ENCODE data around the gene CYTH1.

Gene CYTH1

GRCh38 chr17:78817123-78817522, 35.0 kb upstream of the CYTH1 start:
- no peak for DNase-seq (ENCODE audit: extremely low read depth, insufficient read length)
- no peaks in the 10 kb centered on the region for H3K27me3 ChIP-seq (replicated peaks; ENCODE audit: control insufficient read depth, insufficient read depth, low read length)
- no peak for TF ChIP-seq CTCF (IDR thresholded peaks at IDR 0.05; ENCODE audit: insufficient read depth, low read length, poor library complexity, severe bottlenecking)
- H3K4me3 ChIP-seq (replicated peaks; ENCODE audit: low read depth, low read length), result no peak overlapping the region
- H3K36me3 ChIP-seq (ENCODE audit: control insufficient read depth, insufficient read depth, low read length), result peaks cover 45% of the 10 kb centered on the region

- Histone ChIP-seq H3K4me3 (replicated peaks; ENCODE audit: low read depth, low read length) (no peak overlapping the region), H3K36me3 (ENCODE audit: control insufficient read depth, insufficient read depth, low read length) (peaks cover 41% of the 10 kb centered on the region), H3K27me3 (replicated peaks; ENCODE audit: control insufficient read depth, insufficient read depth, low read length) (no peaks in the 10 kb centered on the region)
- no peak for TF ChIP-seq CTCF (IDR thresholded peaks at IDR 0.05; ENCODE audit: insufficient read depth, low read length, poor library complexity, severe bottlenecking)
- no peak for DNase-seq (ENCODE audit: extremely low read depth, insufficient read length)
These were observed 33.6 kb upstream of the CYTH1 start for GRCh38 chr17:78815696-78816095.

GRCh38 chr17:78812855-78813254, 30.8 kb upstream of the CYTH1 start:
- no peak for DNase-seq (ENCODE audit: extremely low read depth, insufficient read length)
- no peak overlapping the region for H3K4me3 ChIP-seq (replicated peaks; ENCODE audit: low read depth, low read length)
- no peak for TF ChIP-seq CTCF (IDR thresholded peaks at IDR 0.05; ENCODE audit: insufficient read depth, low read length, poor library complexity, severe bottlenecking)
- H3K27me3 ChIP-seq (replicated peaks; ENCODE audit: control insufficient read depth, insufficient read depth, low read length), result no peaks in the 10 kb centered on the region
- H3K36me3 ChIP-seq (ENCODE audit: control insufficient read depth, insufficient read depth, low read length), result peaks cover 29% of the 10 kb centered on the region

GRCh38 chr17:78808163-78808562, 26.1 kb upstream of the CYTH1 start:
- Histone ChIP-seq H3K36me3 (ENCODE audit: control insufficient read depth, insufficient read depth, low read length) (peaks cover 42% of the 10 kb centered on the region), H3K4me3 (replicated peaks; ENCODE audit: low read depth, low read length) (no peak overlapping the region), H3K27me3 (replicated peaks; ENCODE audit: control insufficient read depth, insufficient read depth, low read length) (no peaks in the 10 kb centered on the region)
- no peak for TF ChIP-seq CTCF (IDR thresholded peaks at IDR 0.05; ENCODE audit: insufficient read depth, low read length, poor library complexity, severe bottlenecking)
- DNase-seq (ENCODE audit: extremely low read depth, insufficient read length), result no peak

- TF ChIP-seq CTCF (IDR thresholded peaks at IDR 0.05; ENCODE audit: insufficient read depth, low read length, poor library complexity, severe bottlenecking), result no peak
- H3K27me3 ChIP-seq (replicated peaks; ENCODE audit: control insufficient read depth, insufficient read depth, low read length), result no peaks in the 10 kb centered on the region
- DNase-seq (ENCODE audit: extremely low read depth, insufficient read length), result no peak
- H3K36me3 ChIP-seq (ENCODE audit: control insufficient read depth, insufficient read depth, low read length), result peaks cover 42% of the 10 kb centered on the region
- no peak overlapping the region for H3K4me3 ChIP-seq (replicated peaks; ENCODE audit: low read depth, low read length)
These were observed 24.4 kb upstream of the CYTH1 start for GRCh38 chr17:78806451-78806850.

GRCh38 chr17:78805301-78805700, 23.2 kb upstream of the CYTH1 start:
- H3K36me3 ChIP-seq (ENCODE audit: control insufficient read depth, insufficient read depth, low read length), result peaks cover 44% of the 10 kb centered on the region
- TF ChIP-seq CTCF (IDR thresholded peaks at IDR 0.05; ENCODE audit: insufficient read depth, low read length, poor library complexity, severe bottlenecking), result no peak
- no peak for DNase-seq (ENCODE audit: extremely low read depth, insufficient read length)
- H3K4me3 ChIP-seq (replicated peaks; ENCODE audit: low read depth, low read length), result no peak overlapping the region
- H3K27me3 ChIP-seq (replicated peaks; ENCODE audit: control insufficient read depth, insufficient read depth, low read length), result no peaks in the 10 kb centered on the region
